GM18907 (cell line): ENCODE data around the gene KMO.

ENCODE experiments used
- ATAC-seq: cut with Tn5 transposase; IDR thresholded peaks from one replicate; pipeline ENCODE4 v1.9.1; 2021; ENCODE audit warnings: mild to moderate bottlenecking, moderate library complexity; ENCODE audit not compliant: unreplicated experiment

KMO gene

GRCh38 chr1:241644259-241644658, 112.1 kb downstream of the KMO start:
- ATAC-seq, result no peak

- ATAC-seq, result no peak
Observed at GRCh38 chr1:241645199-241645598, 113.0 kb downstream of the KMO start.
